Tibial artery (tissue), 4 donors: ENCODE measurements around the gene RIOK1.
"Not testable (repeated sequence)": the region's sequence is repeated elsewhere in the genome, so short reads cannot be mapped to it uniquely, and the experiment has no call there.

Source experiments
- DNase-seq, 2 donors: peaks; one replicate each; pipeline ENCODE4 v3.0.0-alpha.2; 2019
- H3K27ac ChIP-seq, 2 donors: fragments of 200-600 bp; sonication (generic) in 1 of 2; 1 replicate in 1 of 2; 2 replicates in 1 of 2; pipeline ENCODE4 v1.5.1; 2018 to 2019; ENCODE audit warnings: mild to moderate bottlenecking in 1 of 2
- H3K27me3 ChIP-seq, 2 donors: fragments of 200-600 bp; sonication (generic) in 1 of 2; one replicate each; pipeline versions ENCODE4 v1.5.1 to v1.6.0; 2016 to 2019
- H3K36me3 ChIP-seq, 3 donors: fragments of 200-600 bp; sonication (generic) in 2 of 3; one replicate each; pipeline ENCODE4 v1.5.1; 2016 to 2019; ENCODE audit warnings: mild to moderate bottlenecking in 2 of 3
- H3K4me1 ChIP-seq, 4 donors: fragments of 200-600 bp; sonication (generic) in 2 of 4; 1 replicate in 3 of 4; 2 replicates in 1 of 4; pipeline ENCODE4 v1.5.1; 2016 to 2019
- H3K4me3 ChIP-seq, 2 donors: fragments of 200-600 bp; sonication (generic) in 1 of 2; 1 replicate in 1 of 2; 2 replicates in 1 of 2; pipeline ENCODE4 v1.5.1; 2018 to 2019; ENCODE audit warnings: mild to moderate bottlenecking in 2 of 2
- H3K9me3 ChIP-seq, 3 donors: fragments of 200-600 bp; sonication (generic) in 1 of 3; one replicate each; pipeline ENCODE4 v1.5.1; 2016 to 2019
- CTCF ChIP-seq, 2 experiments: fragments of 200-600 bp in 1 of 2; fragments of 450-650 bp in 1 of 2; IDR thresholded peaks; one replicate each; pipeline ENCODE4 v1.5.1; 2017 to 2019; ENCODE audit warnings: antibody characterized with exemption in 2 of 2, mild to moderate bottlenecking in 1 of 2, moderate library complexity in 1 of 2
- intact Hi-C: fragments of 100-400 bp; cut with DNase I; formaldehyde crosslinking; loops from one replicate; pipeline ENCODE4 v1.15.0; 2023; ENCODE audit warnings: low total_unique reads

Gene RIOK1

GRCh38 chr6:7389451-7390225 lies at the start of gene RIOK1, which contains the start of gene CAGE1:
RIOK1 (plus strand) TSS chr6:7389808; CDS start chr6:7390003, 195 bp downstream.
CAGE1 (minus strand) TSS chr6:7389742; CDS start chr6:7387173, 2,569 bp downstream.
- peak within 1 kb of the TSS; percentile 85 to 87 for H3K4me3 ChIP-seq
- intact Hi-C loops: loop anchor here (5.0 kb wide), 2 partner anchors 77 to 223 kb away; partner anchors contain the start of gene SSR1
- peaks cover 0 to 26% (median 9%) of the 10 kb centered on the region in 4 donors for H3K4me1 ChIP-seq
- TF ChIP-seq CTCF (IDR thresholded peaks at IDR 0.05): peak in 1 of 2 experiments; percentile 11
- peaks cover 4 to 12% (median 9%) of the 10 kb centered on the region in 3 donors for H3K36me3 ChIP-seq
- peak within 1 kb of the TSS; percentile 86 to 94 for H3K27ac ChIP-seq
- H3K27me3 ChIP-seq: no peaks in the 10 kb centered on the region
- no peaks in the 10 kb centered on the region for H3K9me3 ChIP-seq
- peak; percentile 95 to 97 for DNase-seq

DNA sequence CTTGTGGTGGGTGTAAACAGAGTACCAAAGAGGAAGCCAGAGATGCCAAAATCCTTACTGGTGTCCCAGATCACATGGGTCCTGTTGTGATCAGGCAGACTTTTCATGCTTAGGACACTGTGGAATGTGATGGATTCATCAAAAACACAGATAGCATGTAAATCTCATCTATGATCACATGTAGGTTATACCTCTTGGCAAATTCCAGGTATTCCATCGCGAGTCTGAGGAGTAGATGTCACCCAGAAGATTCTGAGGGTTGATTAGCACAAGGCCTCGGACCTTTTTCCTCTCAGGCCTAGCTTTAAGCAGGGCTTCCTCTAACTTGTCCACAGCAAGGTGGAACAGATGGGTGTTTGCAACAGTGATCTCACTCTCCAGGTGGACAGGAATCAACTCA lies 48.3 kb upstream of the RIOK1 start:
- no peaks in the 10 kb centered on the region for H3K9me3 ChIP-seq
- no peak for DNase-seq
- intact Hi-C loops: no loop called here
- H3K27me3 ChIP-seq: peaks cover 0 to 15% of the 10 kb centered on the region in 2 donors
- TF ChIP-seq CTCF (IDR thresholded peaks at IDR 0.05): no peak
- no peaks in the 10 kb centered on the region for H3K36me3 ChIP-seq
- H3K4me1 ChIP-seq: no peaks in the 10 kb centered on the region
- H3K27ac ChIP-seq: no peak overlapping the region
- no peak overlapping the region for H3K4me3 ChIP-seq

DNA sequence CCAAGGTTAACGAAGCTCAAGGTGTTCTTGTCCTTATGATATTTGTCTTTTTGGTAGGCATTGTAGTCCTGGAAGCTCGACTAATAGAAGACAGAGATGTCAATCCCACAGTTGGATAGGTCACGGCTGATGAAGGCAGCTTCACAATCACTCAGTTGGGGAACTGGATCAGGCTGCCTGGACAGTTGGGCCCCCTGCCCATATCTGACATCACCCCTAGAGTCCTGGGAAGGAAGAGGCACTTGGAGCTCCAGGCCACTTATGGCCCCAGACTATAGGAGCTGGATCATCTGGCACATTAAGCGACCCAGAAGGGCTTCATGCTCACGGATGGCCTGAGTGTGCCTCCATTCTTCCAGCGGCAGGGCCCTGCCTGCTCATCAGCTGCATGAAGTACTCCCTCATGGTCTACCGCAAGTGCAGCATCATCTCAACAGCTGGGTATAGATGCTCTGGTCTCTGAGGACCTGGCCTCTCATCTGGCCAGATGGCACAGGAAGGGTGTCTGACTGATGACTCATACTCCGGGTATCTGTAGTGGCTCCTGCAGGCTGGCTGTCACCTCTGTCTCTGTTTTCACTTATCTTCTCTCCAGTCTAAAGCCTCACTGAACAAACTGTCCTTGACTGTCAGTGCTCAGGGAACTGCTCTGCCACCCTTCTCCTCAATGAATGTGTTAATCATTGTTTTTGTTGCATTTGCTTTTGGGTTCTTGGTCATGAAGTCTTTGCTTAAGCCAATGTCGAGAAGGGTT lies 47.4 kb upstream of the RIOK1 start:
- Histone ChIP-seq H3K27ac (no peak overlapping the region), H3K36me3 (no peaks in the 10 kb centered on the region), H3K9me3 (no peaks in the 10 kb centered on the region), H3K4me1 (no peaks in the 10 kb centered on the region), H3K27me3 (peaks cover 0 to 15% of the 10 kb centered on the region in 2 donors), H3K4me3 (no peak overlapping the region)
- DNase-seq: no peak
- intact Hi-C loops: no loop called here
- no peak for TF ChIP-seq CTCF (IDR thresholded peaks at IDR 0.05)

DNA sequence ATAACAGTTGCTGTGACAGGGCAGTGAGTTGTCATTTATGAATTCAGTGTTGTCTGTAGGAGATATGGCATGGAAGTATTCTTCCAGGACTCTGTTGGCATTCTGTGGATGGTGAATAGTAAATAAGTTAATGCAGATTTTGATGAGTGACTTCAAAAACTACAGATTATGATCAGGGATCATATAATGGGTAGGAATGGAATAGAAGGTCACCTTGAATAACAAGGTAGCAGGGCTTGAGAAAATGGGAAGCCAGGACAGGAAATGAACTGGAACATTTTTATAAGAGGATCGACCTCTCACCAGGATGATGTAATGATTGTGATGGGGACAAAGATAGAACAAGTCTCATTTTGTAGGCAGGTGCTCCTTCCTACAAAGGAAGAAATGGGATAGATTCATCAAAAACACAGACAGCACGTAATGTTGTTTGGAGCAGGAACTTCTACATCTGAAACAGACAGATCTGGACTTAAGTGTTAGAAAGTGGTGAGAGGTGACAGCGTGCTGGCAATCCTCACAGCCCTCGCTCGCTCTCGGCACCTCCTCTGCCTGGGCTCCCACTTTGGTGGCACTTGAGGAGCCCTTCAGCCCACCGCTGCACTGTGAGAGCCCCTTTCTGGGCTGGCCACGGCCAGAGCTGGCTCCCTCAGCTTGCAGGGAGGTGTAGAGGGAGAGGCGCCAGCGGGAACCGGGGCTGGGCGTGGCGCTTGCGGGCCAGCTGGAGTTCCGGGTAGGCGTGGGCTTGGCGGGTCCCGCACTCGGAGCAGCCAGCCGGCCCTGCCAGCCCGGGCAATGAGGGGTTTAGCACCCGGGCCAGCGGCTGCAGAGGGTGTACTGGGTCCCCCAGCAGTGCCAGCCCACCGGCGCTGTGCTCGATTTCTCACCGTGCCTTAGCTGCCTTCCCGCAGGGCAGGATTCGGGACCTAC lies 45.8 kb upstream of the RIOK1 start:
- no peak for DNase-seq
- Histone ChIP-seq H3K4me1 (no peaks in the 10 kb centered on the region), H3K4me3 (no peak overlapping the region), H3K9me3 (no peaks in the 10 kb centered on the region), H3K27me3 (peaks cover 0 to 19% of the 10 kb centered on the region in 2 donors), H3K27ac (no peak overlapping the region), H3K36me3 (no peaks in the 10 kb centered on the region)
- intact Hi-C loops: no loop called here
- TF ChIP-seq CTCF (IDR thresholded peaks at IDR 0.05): no peak

GRCh38 chr6:7344773-7345450 lies 44.7 kb upstream of the RIOK1 start:
- intact Hi-C loops, H3K4me1 ChIP-seq: not testable (repeated sequence)

GRCh38 chr6:7347551-7347997 lies 42.0 kb upstream of the RIOK1 start:
- H3K27me3 ChIP-seq, intact Hi-C loops, DNase-seq: not testable (repeated sequence)

More at GRCh38 chr6:7344773-7345450, 44.7 kb upstream of the RIOK1 start:
- not testable (repeated sequence) for H3K4me3 ChIP-seq, H3K36me3 ChIP-seq, DNase-seq, H3K27ac ChIP-seq, H3K9me3 ChIP-seq
- H3K27me3 ChIP-seq: peaks cover 0 to 19% of the 10 kb centered on the region in 2 donors

DNA sequence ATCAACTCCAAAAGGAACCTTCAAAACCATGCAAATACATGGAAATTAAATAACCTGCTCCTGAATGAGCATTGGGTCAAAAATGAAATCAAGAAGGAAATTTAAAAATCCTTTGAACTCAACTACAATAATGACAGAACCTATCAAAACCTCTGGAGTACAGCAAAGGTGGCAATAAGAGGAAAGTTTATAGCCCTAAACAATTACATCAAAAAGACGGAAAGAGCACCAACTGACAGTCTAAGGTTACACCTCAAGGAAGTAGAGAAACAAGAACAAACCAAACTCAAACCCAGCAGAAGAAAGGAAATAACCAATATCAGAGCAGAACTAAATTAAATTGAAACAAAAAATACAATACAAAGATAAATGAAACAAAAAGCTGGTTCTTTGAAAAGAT lies 39.0 kb upstream of the RIOK1 start:
- H3K4me1 ChIP-seq, H3K4me3 ChIP-seq, H3K27me3 ChIP-seq, DNase-seq, intact Hi-C loops, H3K36me3 ChIP-seq, H3K27ac ChIP-seq, H3K9me3 ChIP-seq: not testable (repeated sequence)

More at GRCh38 chr6:7347551-7347997, 42.0 kb upstream of the RIOK1 start:
- not testable (repeated sequence) for H3K4me1 ChIP-seq, H3K36me3 ChIP-seq, H3K9me3 ChIP-seq, H3K27ac ChIP-seq, H3K4me3 ChIP-seq

DNA sequence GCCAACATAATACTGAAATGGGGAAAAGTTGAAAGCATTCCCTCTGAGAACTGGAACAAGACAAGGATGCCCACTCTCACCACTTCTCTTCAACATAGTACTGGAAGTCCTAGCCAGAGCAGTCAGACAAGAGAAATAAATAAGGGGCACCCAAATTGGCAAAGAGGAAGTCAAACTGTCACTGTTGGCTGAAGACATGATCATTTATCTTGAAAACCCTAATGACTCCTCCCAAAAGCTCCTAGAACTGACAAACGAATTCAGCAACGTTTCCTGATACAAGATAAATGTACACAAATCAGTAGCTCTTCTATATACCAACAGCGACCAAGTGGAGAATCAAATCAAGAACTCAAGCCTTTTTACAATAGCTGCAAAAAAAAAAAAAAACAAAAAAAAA lies 37.7 kb upstream of the RIOK1 start:
- not testable (repeated sequence) for H3K4me1 ChIP-seq, H3K4me3 ChIP-seq

More for the DNA sequence above, 37.7 kb upstream of the RIOK1 start:
- intact Hi-C loops, H3K27ac ChIP-seq, H3K36me3 ChIP-seq, DNase-seq, H3K27me3 ChIP-seq, H3K9me3 ChIP-seq: not testable (repeated sequence)
